NCI-H2227 (cell line): ENCODE results near the gene SLC2A13.
A peak's percentile ranks its signal among the peaks of the same experiment; 100 is the strongest.

Source experiments
- DNase-seq: peaks from one replicate; lab custom pipeline; 2025; ENCODE audit not compliant: unreplicated experiment; lab: John Stamatoyannopoulos, UW

SLC2A13 gene

DNA sequence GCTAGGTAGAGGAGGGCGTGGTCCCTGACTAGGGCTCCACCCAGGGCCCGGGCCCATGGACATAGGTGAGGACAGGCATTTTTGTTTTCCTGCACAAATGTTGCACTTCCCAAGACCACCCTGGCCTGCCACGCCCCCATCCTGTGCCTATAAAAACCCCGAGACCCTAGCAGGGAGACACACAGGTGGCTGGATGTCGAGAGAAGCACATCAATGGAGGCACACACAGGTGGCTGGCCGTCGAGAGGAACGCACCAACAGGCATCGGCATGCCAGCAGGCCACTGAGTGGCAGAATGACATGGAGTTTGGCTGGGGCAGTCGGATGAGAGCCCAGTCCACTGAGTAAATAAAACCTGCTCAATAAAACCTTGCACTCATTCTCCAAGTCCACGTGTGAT is 328.4 kb downstream of the SLC2A13 start:
- no peak for DNase-seq

GRCh38 chr12:39773266-39773665 is 332.6 kb downstream of the SLC2A13 start:
- no peak for DNase-seq

DNA sequence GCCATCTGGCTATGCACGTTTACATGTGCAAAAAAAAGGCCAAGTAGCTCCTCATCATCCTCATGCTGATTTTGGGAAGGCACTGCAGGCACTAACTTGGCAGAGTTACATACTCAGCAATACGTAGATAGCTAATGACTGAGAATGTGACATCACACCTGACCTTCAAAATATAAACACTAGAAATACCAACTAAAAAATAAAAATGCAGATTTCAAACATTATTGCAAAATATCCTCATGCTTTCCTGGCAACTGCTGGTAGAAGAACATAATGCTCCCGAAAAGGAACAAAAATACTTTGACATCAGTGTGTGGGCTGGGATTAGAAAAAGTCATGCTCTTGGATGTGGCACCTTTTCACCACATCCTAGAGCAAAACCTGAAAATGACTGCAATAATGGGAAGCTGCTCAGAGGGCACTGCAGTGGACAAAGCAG is 333.0 kb downstream of the SLC2A13 start:
- DNase-seq: no peak

DNA sequence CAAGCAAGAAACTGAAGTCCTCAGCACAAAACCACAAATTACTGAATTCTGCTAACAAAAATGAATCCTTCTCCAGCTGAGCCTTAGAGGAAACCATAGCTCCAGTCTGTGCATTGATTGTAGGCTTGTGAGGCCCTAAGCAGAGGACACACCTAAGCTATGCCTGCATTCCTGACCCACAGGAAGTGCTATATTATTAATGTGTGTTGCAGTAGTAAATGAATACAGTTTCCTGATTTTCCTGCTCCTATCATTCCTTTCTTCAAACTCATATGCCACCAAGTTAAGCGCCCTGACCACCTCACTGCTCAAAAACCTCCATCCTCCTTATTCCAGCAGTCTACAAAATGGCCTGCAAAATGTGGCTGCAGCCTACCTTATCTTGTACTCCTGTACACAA is 334.4 kb downstream of the SLC2A13 start:
- no peak for DNase-seq

GRCh38 chr12:39764944-39765560 is 340.8 kb downstream of the SLC2A13 start:
- DNase-seq: peak; percentile 9

- DNase-seq: no peak
These were observed 342.1 kb downstream of the SLC2A13 start for GRCh38 chr12:39763890-39764169.

DNA sequence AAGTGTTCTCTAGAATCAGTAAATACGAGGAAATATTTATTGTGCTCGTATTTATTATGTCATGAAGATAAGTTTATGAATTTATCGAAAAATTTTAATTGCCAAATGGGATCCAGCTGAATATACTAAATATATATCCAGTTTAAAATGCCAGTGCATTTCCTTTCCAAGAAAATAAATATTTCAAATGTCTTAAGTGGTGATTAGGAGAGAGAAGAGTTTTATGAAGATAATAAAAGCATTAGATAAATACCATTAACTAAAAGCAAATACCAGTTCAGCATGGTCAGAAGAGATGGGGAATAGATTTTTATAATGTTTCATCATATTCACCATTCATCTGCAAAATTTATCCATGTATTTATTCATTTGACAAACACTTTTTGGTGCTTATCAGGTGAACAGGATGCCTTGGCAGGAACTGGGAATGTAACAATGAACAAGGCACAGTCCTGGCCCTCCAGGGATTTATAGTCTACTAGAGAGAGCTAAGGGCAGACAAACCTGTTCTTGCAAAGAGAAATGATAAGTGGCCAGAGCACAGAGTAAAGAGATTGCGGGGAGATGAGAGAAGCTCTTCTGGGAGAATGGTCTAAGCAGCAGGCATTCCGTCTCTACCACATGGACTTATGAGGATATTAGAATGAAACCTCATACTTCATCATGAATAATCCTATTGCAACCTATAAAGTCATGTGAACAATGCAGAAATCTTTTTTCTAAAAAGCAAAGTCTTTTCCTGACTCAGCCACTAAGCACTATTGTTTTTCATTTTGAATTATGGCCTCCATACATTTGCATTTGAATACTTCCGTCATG is 342.6 kb downstream of the SLC2A13 start:
- no peak for DNase-seq

DNA sequence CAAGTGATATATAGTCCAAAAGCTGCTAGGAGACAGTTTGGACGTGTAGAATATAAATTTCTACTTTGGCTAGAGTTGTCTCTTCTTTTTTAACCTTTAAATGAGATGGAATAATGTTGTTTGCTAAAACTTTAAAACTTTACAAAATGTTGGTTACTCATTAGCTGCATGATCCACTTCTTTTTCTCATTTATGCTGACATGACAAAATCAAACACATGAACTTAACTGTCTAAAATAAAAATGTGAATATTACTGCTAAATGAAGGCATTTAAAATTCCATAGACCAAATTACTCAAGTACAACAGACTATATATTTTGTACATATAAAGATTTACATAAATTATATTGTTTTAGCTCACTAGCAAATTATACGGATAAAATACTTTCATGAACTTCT is 350.4 kb downstream of the SLC2A13 start:
- DNase-seq: no peak

GRCh38 chr12:39752482-39753137 is 353.3 kb downstream of the SLC2A13 start:
- no peak for DNase-seq

DNA sequence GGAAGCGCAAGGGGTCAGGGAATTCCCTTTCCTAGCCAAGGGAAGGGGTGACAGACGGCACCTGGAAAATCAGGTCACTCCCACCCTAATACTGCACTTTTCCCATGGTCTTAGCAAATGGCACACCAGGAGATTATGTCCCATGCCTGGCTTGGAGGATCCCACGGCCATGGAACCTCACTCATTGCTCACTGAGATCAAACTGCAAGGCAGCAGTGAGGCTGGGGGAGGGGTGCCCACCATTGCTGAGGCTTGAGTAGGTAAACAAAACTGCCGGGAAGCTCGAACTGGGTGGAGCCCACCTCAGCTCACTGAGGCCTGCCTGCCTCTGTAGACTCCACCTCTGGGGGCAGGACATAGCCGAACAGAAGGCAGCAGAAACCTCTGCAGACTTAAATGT is 359.7 kb downstream of the SLC2A13 start:
- DNase-seq: peak; percentile 0

DNA sequence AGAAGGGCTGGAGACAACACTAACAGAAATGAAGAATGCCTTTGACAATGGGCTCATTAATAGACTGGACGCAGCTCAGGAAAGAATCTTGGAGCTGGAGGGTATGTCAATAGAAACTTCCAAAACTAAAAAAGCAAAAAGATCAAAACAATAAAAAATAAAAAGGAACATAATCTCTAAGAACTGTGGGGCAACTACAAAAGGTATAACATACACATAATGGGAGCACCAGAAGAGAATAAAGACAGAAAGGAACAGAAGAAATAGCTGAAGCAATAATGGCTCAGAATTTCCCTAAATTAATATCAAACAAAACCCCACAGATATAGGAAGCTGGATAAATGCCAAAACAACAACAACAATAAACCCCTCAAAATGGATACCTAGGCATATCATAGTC is 362.2 kb downstream of the SLC2A13 start:
- no peak for DNase-seq

GRCh38 chr12:39736406-39736805 is 369.5 kb downstream of the SLC2A13 start:
- no peak for DNase-seq

GRCh38 chr12:39723831-39724230 is 382.1 kb downstream of the SLC2A13 start:
- no peak for DNase-seq

- DNase-seq: no peak
These were observed 383.4 kb downstream of the SLC2A13 start for GRCh38 chr12:39722504-39722903.

- DNase-seq: no peak
These were observed 392.3 kb downstream of the SLC2A13 start for GRCh38 chr12:39713552-39713951.

GRCh38 chr12:39712334-39712733 is 393.5 kb downstream of the SLC2A13 start:
- no peak for DNase-seq
